ENCODE measurements around the gene DAB2IP.

DNA sequence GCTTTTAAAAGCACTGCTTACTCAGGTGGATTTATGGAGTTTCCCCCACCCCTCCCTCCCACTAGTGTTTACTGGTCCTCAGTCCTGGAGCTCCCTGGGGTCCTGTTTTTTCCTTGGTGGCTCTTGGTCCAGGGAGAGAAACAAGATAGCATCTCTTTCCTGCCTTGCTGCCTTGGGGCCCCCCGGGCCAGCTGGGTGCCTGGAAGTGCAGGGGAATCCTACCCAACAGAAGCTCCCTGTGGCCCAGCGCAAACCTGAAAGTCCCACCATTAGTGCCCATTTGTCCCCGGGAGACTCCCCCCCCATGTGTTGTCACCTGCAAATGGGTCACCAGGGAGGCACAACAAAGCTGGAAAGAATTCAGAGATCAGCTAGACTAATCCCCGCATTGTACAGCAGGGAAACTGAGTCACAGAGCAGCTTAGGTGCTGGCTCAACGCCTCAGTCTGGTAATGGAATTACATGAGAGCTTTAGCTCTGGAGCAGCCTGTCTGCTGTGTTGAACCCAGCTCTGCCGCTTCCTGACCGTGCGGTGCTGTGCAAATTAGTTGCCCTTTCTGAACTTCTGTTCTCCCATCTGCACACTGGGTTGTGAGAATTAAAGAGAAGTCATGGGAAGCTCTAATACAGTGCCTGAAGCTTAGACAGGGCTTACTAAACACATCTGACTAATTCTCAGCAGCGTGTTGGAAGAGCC lies 38.2 kb downstream of the DAB2IP start:
- TF ChIP-seq, protein P1, sequence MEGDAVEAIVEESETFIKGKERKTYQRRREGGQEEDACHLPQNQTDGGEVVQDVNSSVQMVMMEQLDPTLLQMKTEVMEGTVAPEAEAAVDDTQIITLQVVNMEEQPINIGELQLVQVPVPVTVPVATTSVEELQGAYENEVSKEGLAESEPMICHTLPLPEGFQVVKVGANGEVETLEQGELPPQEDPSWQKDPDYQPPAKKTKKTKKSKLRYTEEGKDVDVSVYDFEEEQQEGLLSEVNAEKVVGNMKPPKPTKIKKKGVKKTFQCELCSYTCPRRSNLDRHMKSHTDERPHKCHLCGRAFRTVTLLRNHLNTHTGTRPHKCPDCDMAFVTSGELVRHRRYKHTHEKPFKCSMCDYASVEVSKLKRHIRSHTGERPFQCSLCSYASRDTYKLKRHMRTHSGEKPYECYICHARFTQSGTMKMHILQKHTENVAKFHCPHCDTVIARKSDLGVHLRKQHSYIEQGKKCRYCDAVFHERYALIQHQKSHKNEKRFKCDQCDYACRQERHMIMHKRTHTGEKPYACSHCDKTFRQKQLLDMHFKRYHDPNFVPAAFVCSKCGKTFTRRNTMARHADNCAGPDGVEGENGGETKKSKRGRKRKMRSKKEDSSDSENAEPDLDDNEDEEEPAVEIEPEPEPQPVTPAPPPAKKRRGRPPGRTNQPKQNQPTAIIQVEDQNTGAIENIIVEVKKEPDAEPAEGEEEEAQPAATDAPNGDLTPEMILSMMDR (IDR thresholded peaks at IDR 0.05) = no peak
- TF ChIP-seq POLR2A (IDR thresholded peaks at IDR 0.05) (no peak), EP300 (IDR thresholded peaks at IDR 0.05) (no peak)

Data from tibial nerve (tissue), 4 donors.